ENCODE measurements around the gene KLF11.

DNA sequence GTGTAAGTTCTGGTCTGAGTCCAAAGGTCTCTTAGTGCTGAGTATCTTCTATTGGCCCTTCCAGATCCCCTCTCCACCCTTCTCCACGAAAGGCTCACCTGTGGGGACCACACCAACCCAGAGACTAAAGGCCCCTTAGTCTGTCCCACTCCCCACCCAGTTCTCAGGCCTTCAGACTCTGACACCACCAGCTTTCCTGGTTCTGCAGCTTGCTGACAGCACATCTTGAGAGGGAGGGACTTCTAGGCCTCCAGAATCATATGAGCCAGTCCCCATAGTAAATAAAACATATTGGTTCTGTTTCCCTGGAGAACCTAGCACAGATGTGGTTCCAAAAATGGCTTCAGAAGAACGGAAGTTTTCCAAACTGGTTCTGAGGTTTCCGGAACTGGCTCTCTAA lies 38.5 kb upstream of the KLF11 start:
- TF ChIP-seq, protein P1, sequence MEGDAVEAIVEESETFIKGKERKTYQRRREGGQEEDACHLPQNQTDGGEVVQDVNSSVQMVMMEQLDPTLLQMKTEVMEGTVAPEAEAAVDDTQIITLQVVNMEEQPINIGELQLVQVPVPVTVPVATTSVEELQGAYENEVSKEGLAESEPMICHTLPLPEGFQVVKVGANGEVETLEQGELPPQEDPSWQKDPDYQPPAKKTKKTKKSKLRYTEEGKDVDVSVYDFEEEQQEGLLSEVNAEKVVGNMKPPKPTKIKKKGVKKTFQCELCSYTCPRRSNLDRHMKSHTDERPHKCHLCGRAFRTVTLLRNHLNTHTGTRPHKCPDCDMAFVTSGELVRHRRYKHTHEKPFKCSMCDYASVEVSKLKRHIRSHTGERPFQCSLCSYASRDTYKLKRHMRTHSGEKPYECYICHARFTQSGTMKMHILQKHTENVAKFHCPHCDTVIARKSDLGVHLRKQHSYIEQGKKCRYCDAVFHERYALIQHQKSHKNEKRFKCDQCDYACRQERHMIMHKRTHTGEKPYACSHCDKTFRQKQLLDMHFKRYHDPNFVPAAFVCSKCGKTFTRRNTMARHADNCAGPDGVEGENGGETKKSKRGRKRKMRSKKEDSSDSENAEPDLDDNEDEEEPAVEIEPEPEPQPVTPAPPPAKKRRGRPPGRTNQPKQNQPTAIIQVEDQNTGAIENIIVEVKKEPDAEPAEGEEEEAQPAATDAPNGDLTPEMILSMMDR (IDR thresholded peaks at IDR 0.05) = no peak
- TF ChIP-seq POLR2A (IDR thresholded peaks at IDR 0.05) = no peak

All from lower leg skin (tissue), 3 donors.